AG04449 (cell line): ENCODE results near the gene SLC9A9.

Source experiments
- CTCF ChIA-PET: fragments of 350-600 bp; formaldehyde crosslinking; extraction: SDS; loops from one replicate; lab custom pipeline; 2021; ENCODE audit warnings: antibody characterized with exemption; lab: Yijun Ruan, JAX
- POLR2A ChIA-PET: fragments of 400-600, 350-600 bp; formaldehyde crosslinking; extraction: SDS; loops from one replicate; lab custom pipeline; 2020; ENCODE audit warnings: antibody characterized with exemption, inconsistent platforms; lab: Yijun Ruan, JAX
- DNase-seq: peaks from one replicate; pipeline ENCODE4 v3.0.0-alpha.2; 2010; ENCODE audit warnings: low read depth, low spot score
- H3K4me3 ChIP-seq: 2 replicates; pipeline ENCODE4 v1.5.1; 2011; ENCODE audit warnings: low read depth, mild to moderate bottlenecking, control low read depth, low read length
- TF ChIP-seq, protein P1 (sequence below): IDR thresholded peaks from one replicate; pipeline ENCODE4 v1.5.1; 2011; ENCODE audit warnings: mild to moderate bottlenecking, moderate library complexity, low read length, control low read depth, inconsistent platforms; ENCODE audit not compliant: insufficient read depth; ENCODE audit errors: missing control alignments

Gene SLC9A9

GRCh38 chr3:143653493-143653892, 194.8 kb downstream of the SLC9A9 start:
- no peak for DNase-seq
- TF ChIP-seq, protein P1, sequence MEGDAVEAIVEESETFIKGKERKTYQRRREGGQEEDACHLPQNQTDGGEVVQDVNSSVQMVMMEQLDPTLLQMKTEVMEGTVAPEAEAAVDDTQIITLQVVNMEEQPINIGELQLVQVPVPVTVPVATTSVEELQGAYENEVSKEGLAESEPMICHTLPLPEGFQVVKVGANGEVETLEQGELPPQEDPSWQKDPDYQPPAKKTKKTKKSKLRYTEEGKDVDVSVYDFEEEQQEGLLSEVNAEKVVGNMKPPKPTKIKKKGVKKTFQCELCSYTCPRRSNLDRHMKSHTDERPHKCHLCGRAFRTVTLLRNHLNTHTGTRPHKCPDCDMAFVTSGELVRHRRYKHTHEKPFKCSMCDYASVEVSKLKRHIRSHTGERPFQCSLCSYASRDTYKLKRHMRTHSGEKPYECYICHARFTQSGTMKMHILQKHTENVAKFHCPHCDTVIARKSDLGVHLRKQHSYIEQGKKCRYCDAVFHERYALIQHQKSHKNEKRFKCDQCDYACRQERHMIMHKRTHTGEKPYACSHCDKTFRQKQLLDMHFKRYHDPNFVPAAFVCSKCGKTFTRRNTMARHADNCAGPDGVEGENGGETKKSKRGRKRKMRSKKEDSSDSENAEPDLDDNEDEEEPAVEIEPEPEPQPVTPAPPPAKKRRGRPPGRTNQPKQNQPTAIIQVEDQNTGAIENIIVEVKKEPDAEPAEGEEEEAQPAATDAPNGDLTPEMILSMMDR: no peak
- CTCF ChIA-PET: no interaction called here
- POLR2A ChIA-PET: no interaction called here
- no peak overlapping the region for H3K4me3 ChIP-seq

- POLR2A ChIA-PET: interaction anchor here (0.6 kb wide), 1 partner anchor 449 kb away, joined by 3 read pairs; no protein-coding TSS in a partner anchor
- TF ChIP-seq, protein P1: no peak
- CTCF ChIA-PET: no interaction called here
- no peak for DNase-seq
- no peak overlapping the region for H3K4me3 ChIP-seq
Measured at GRCh38 chr3:143652118-143652517, 196.2 kb downstream of the SLC9A9 start.

GRCh38 chr3:143650827-143651226, 197.4 kb downstream of the SLC9A9 start:
- DNase-seq: no peak
- ChIA-PET POLR2A (no interaction called here), CTCF (interaction anchor here (1.3 kb wide), 1 partner anchor 23 kb away, joined by 3 read pairs; no protein-coding TSS in a partner anchor)
- TF ChIP-seq, protein P1: no peak
- H3K4me3 ChIP-seq: no peak overlapping the region

- CTCF ChIA-PET: interaction anchor here (1.3 kb wide), 1 partner anchor 23 kb away, joined by 3 read pairs; no protein-coding TSS in a partner anchor
- TF ChIP-seq, protein P1: no peak
- POLR2A ChIA-PET: no interaction called here
- DNase-seq: no peak
- no peak overlapping the region for H3K4me3 ChIP-seq
Measured at GRCh38 chr3:143650120-143650519, 198.1 kb downstream of the SLC9A9 start.

- POLR2A ChIA-PET: no interaction called here
- TF ChIP-seq, protein P1: no peak
- CTCF ChIA-PET: no interaction called here
- H3K4me3 ChIP-seq: no peak overlapping the region
- DNase-seq: no peak
Measured at GRCh38 chr3:143648708-143649107, 199.6 kb downstream of the SLC9A9 start.

DNA sequence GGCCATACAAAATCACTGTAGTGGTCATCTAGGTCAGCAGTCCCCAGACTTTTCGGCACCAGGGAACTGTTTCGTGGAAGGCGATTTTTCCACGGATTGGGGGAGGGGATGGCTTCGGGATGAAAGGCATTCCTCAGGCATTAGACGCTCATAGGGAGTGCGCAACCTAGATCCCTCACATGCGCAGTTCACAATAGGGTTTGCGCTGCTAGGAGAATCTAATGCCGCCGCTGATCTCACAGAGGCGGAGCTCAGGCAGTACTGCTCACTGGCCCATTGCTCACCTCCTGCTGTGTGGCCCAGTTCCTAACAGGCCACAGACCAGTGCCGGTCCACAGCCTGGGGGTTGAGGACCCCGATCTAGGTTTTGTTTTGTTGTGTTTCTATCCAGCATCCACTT, 200.1 kb downstream of the SLC9A9 start:
- POLR2A ChIA-PET: no interaction called here
- H3K4me3 ChIP-seq: no peak overlapping the region
- CTCF ChIA-PET: no interaction called here
- TF ChIP-seq, protein P1: no peak
- no peak for DNase-seq
